Measurements from ENCODE around the gene LAMA5.

The LAMA5 gene

GRCh38 chr20:62370807-62371587 is 3.9 kb upstream of the LAMA5 start:
- no peak for TF ChIP-seq CTCF (IDR thresholded peaks at IDR 0.05; ENCODE audit: extremely low read depth, missing control alignments)
- DNase-seq (ENCODE audit: low spot score): no peak

DNA sequence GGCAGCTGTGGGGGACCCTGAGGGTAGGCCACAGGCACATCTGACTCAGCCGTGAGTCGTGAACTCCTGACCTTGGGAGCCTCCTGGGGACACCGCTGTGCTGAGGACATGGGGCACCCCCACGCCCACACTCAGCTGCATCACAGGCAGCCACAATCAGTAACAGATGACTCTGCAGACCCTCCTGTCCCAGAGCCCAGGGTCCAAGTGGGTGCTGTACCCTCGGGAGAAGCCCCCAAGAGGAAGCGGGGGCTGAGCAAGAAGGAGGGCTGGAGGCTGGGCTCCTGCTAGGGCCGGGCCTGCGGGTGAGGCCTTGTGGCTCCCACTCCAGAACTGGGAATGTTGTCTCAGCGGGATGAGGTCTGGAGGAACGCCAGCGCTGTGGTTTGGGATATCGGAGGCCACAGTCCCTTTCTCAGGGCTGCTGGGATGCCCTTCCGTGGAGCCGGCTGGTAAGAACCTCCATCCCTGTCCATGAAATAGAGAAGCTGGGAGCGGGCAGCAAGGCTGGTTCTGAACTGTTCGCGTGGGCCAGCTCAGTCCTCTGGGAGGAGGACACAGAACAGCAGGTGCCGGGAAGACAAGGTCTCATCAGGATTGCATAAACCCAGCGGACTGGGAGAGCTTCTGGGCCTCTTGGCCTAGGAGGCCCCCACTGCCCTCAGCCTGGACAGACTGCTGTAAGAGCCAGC is 3.1 kb upstream of the LAMA5 start:
- no peak for DNase-seq (ENCODE audit: low spot score)
- TF ChIP-seq CTCF (IDR thresholded peaks at IDR 0.05; ENCODE audit: extremely low read depth, missing control alignments): no peak

DNA sequence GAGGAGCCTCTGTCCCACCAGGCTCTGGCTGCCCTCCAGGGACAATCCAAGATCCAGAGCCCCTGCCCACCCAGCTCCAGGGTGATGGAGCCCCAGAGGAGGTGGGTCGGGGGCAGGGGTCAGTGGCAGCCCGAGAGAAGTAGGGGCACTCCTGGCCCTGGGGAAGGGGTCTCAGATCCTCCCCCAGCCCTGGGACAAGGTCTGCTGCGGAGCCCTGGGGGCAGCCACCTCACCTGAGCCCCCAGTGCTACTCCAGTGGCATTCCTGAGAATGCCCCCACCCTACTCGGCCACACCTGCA is 2.7 kb upstream of the LAMA5 start:
- TF ChIP-seq CTCF (IDR thresholded peaks at IDR 0.05; ENCODE audit: extremely low read depth, missing control alignments): no peak
- no peak for DNase-seq (ENCODE audit: low spot score)

GRCh38 chr20:62368976-62369814 is 2.1 kb upstream of the LAMA5 start:
- TF ChIP-seq CTCF (IDR thresholded peaks at IDR 0.05; ENCODE audit: extremely low read depth, missing control alignments): peak; percentile 25
- no peak for DNase-seq (ENCODE audit: low spot score)

DNA sequence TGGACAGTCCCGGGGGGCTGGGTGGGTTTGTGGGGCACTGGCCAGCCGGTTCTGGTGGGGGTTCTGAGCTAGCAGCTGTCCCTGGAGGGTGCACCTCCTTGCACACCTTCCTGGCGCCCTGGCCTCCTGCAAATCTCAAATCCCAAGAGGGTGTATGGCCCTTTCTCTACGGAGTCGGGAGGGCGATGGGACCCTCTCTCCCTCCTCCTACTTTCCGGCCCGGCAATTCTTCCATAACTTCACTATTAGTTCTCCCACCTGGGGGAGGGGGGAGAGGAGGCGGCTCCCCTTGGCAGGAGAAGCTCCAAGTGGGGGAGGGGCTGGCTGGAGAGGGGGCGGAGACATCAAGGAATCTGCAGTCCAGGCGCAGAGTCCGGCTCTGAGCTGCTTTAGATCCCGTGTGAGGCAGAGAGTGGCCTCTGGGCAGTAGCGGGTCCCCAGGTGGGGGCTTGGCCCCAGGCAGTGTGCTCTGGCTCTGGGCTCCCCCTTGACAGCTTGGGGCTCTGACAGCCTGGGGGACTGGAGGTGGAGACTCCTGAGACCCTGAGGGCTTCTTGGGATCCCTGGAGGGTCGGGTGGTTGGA is 1.4 kb upstream of the LAMA5 start:
- TF ChIP-seq CTCF (IDR thresholded peaks at IDR 0.05; ENCODE audit: extremely low read depth, missing control alignments): no peak
- no peak for DNase-seq (ENCODE audit: low spot score)

GRCh38 chr20:62367633-62368391 is 700 bp upstream of the LAMA5 start:
- peak; percentile 64 for DNase-seq (ENCODE audit: low spot score)

More at GRCh38 chr20:62367633-62368391, 700 bp upstream of the LAMA5 start:
- TF ChIP-seq CTCF (IDR thresholded peaks at IDR 0.05; ENCODE audit: extremely low read depth, missing control alignments): no peak

Data from GM20000 (cell line).